ENCODE data around the gene MYOD1. TPM values are rescaled to one million over a fixed set of nuclear protein-coding genes. Genes with fewer than 3 reads are reported as not detected.
A peak's percentile ranks its signal among the peaks of the same experiment; 100 is the strongest.

The MYOD1 gene
- total and polyA plus RNA-seq, 2 of the 13 experiments (the other 11 are each of a cell fraction or from before 2014, with no cell fraction given) = not detected

- TF ChIP-seq FIP1L1 (IDR thresholded peaks at IDR 0.05; ENCODE audit: borderline replicate concordance, insufficient read depth, low read depth, low read length) (no peak), ZNF337 (CRISPR knock-in tag; IDR thresholded peaks at IDR 0.05; ENCODE audit: borderline replicate concordance, low read depth) (peak; percentile 81; the same call in 1 of the 2 replicates), NRL (CRISPR knock-in tag; IDR thresholded peaks at IDR 0.05; ENCODE audit: borderline replicate concordance) (peak; percentile 52; the same call in 1 of the 2 replicates), SOX5 (CRISPR knock-in tag; IDR thresholded peaks at IDR 0.05; ENCODE audit: borderline replicate concordance) (peak; percentile 95), ZNF737 (CRISPR knock-in tag; IDR thresholded peaks at IDR 0.05; ENCODE audit: borderline replicate concordance) (no peak), ZSCAN31 (CRISPR knock-in tag; IDR thresholded peaks at IDR 0.05; ENCODE audit: low read depth) (peak; percentile 79; the same call in 1 of the 2 replicates), TRIM22 (IDR thresholded peaks at IDR 0.05) (no peak), FOXM1 (CRISPR knock-in tag; IDR thresholded peaks at IDR 0.05) (no peak), GATA4 (IDR thresholded peaks at IDR 0.05; ENCODE audit: borderline replicate concordance, low read depth) (0 out of 2 replicates have a peak, but pooled peaks have one; percentile 25), ZBTB8A (CRISPR knock-in tag; IDR thresholded peaks at IDR 0.05; ENCODE audit: borderline replicate concordance, low read depth) (peak; percentile 88; the same call in 1 of the 2 replicates), PCBP2 (optimal IDR thresholded peaks at IDR 0.05; ENCODE audit: low read depth, low read length, poor library complexity, severe bottlenecking) (no peak), GTF3A (CRISPR knock-in tag; conservative IDR thresholded peaks at IDR 0.05) (peak; percentile 90; the same call in 1 of the 2 replicates), HES4 (CRISPR knock-in tag; IDR thresholded peaks at IDR 0.05; ENCODE audit: borderline replicate concordance) (peak; percentile 81), MYPOP (CRISPR knock-in tag; IDR thresholded peaks at IDR 0.05) (peak; percentile 84), SP5 (CRISPR knock-in tag; IDR thresholded peaks at IDR 0.05; ENCODE audit: borderline replicate concordance, low read depth) (peak; percentile 92), YY1 (IDR thresholded peaks at IDR 0.05; ENCODE audit: insufficient read depth, insufficient replicate concordance, low read depth, low read length) (peak; percentile 89), ZNF703 (CRISPR knock-in tag; IDR thresholded peaks at IDR 0.05; ENCODE audit: borderline replicate concordance) (no peak; the same call in 1 of the 2 replicates), RBAK (CRISPR knock-in tag; IDR thresholded peaks at IDR 0.05) (peak; percentile 82), DZIP1 (CRISPR knock-in tag; IDR thresholded peaks at IDR 0.05) (no peak), GPN1 (CRISPR knock-in tag; IDR thresholded peaks at IDR 0.05; ENCODE audit: borderline replicate concordance) (no peak), ZNF441 (CRISPR knock-in tag; IDR thresholded peaks at IDR 0.05; ENCODE audit: borderline replicate concordance) (0 out of 2 replicates have a peak, but pooled peaks have one; percentile 25), JUND (CRISPR knock-in tag; IDR thresholded peaks at IDR 0.05) (peak; percentile 79), NFATC3 (CRISPR knock-in tag; IDR thresholded peaks at IDR 0.05) (no peak), TGIF2 (CRISPR knock-in tag; IDR thresholded peaks at IDR 0.05) (peak; percentile 65; the same call in 1 of the 2 replicates)
Measured at GRCh38 chr11:17770048-17770652, 50.8 kb downstream of the MYOD1 start (continued).
